ENCODE results near the gene CDKAL1.

- no peak for TF ChIP-seq CTCF (IDR thresholded peaks at IDR 0.05; ENCODE audit: borderline replicate concordance, extremely low read depth, low read length, poor library complexity, severe bottlenecking)
- TF ChIP-seq EZH2 (IDR thresholded peaks at IDR 0.05; ENCODE audit: borderline replicate concordance, low read depth, low read length, severe bottlenecking) = no peak
Observed at GRCh38 chr6:21045135-21045700, 511.0 kb downstream of the CDKAL1 start.

Measured in DND-41 (cell line).